NCI-H345 treated with DMSO at 0.1 percent for 48 hours (cell line): ENCODE data around the gene RNASE13.
A peak's percentile ranks its signal among the peaks of the same experiment; 100 is the strongest.
"Not testable (repeated sequence)": the region's sequence is repeated elsewhere in the genome, so short reads cannot be mapped to it uniquely, and the experiment has no call there.

ENCODE experiments used
- DNase-seq: peaks from one replicate; lab custom pipeline; 2025; ENCODE audit not compliant: unreplicated experiment; lab: John Stamatoyannopoulos, UW

Gene RNASE13

GRCh38 chr14:20996521-20996920 lies 38.1 kb downstream of the RNASE13 start:
- DNase-seq = no peak

GRCh38 chr14:20989787-20990600 lies 44.6 kb downstream of the RNASE13 start, which contains the start of gene METTL17:
Gene METTL17 (plus strand): TSS chr14:20989980. CDS start chr14:20990003, 23 bp downstream.
- peak; percentile 52 for DNase-seq

- DNase-seq = no peak
Observed at GRCh38 chr14:20989471-20989786, 45.2 kb downstream of the RNASE13 start.

GRCh38 chr14:20988717-20989470 lies 45.7 kb downstream of the RNASE13 start:
- DNase-seq = no peak

GRCh38 chr14:20986811-20987210 lies 47.8 kb downstream of the RNASE13 start:
- no peak for DNase-seq

- not testable (repeated sequence) for DNase-seq
Observed at GRCh38 chr14:20985650-20986049, 49.0 kb downstream of the RNASE13 start.
